ENCODE measurements around the gene NAV1.

Gene NAV1

DNA sequence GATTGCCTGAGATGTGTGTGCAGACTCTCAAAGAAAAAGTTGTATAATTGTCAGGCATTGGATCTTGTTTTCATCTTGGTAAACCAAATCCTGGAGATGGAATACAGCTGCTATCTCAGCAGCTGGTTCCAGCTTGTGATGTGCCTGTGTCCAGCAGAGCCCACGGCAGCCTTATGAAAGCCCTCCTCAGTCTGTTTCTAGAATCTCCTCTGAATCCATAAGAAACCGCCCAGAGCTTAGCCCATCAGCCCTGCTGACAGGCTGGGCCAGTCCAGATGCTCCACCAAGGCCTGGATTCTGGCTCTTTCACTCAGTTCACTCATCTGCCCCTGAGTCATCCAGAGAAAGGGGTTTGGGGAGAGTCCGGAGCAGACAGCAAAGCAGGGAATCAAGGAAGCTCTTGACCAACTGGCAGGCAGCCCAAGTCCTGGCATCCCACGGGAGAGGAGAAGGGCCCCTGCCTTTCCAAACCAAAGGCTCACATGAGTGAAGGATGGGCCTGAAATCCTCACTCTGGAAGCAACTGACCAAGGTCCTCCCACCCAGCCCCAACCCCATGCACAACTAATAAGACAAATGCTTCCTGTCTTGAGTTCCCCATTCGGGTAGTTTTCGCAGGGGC lies 45.7 kb downstream of the NAV1 start:
- no peak for TF ChIP-seq FOXP2 (optimal IDR thresholded peaks at IDR 0.05; ENCODE audit: borderline replicate concordance, extremely low read depth, extremely low read length, insufficient read depth)
- TF ChIP-seq, protein P1, sequence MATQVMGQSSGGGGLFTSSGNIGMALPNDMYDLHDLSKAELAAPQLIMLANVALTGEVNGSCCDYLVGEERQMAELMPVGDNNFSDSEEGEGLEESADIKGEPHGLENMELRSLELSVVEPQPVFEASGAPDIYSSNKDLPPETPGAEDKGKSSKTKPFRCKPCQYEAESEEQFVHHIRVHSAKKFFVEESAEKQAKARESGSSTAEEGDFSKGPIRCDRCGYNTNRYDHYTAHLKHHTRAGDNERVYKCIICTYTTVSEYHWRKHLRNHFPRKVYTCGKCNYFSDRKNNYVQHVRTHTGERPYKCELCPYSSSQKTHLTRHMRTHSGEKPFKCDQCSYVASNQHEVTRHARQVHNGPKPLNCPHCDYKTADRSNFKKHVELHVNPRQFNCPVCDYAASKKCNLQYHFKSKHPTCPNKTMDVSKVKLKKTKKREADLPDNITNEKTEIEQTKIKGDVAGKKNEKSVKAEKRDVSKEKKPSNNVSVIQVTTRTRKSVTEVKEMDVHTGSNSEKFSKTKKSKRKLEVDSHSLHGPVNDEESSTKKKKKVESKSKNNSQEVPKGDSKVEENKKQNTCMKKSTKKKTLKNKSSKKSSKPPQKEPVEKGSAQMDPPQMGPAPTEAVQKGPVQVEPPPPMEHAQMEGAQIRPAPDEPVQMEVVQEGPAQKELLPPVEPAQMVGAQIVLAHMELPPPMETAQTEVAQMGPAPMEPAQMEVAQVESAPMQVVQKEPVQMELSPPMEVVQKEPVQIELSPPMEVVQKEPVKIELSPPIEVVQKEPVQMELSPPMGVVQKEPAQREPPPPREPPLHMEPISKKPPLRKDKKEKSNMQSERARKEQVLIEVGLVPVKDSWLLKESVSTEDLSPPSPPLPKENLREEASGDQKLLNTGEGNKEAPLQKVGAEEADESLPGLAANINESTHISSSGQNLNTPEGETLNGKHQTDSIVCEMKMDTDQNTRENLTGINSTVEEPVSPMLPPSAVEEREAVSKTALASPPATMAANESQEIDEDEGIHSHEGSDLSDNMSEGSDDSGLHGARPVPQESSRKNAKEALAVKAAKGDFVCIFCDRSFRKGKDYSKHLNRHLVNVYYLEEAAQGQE (IDR thresholded peaks at IDR 0.05; ENCODE audit: insufficient read depth in 1 of 2, low read depth in 2 of 2, low read length in 2 of 2), result no peak
- no peak for TF ChIP-seq SIN3A (IDR thresholded peaks at IDR 0.05; ENCODE audit: borderline replicate concordance, insufficient read depth, low read length)
- no peak for TF ChIP-seq TAF1 (IDR thresholded peaks at IDR 0.05; ENCODE audit: borderline replicate concordance, insufficient read depth, low read length)
- no peak for TF ChIP-seq POLR2AphosphoS5 (IDR thresholded peaks at IDR 0.05; ENCODE audit: low read depth, low read length)

DNA sequence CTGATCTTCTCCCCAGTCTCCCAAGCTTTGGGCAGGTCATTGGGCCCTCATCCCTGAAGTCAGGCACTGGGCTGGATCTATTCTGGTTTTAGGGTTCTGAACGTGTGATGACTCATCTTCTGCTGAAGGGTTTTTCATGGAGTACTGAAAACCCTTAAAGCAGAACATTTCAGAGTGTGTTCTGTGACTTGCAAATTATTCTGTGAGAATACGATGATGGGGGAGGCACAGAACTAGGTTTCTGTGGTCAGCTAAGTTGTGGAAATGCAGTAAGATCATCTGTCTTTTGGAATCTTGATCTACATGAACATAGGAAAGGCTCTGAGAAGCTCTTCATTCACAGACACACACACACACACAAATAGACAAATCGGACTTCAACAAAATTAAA lies 46.2 kb downstream of the NAV1 start:
- TF ChIP-seq FOXP2 (optimal IDR thresholded peaks at IDR 0.05; ENCODE audit: borderline replicate concordance, extremely low read depth, extremely low read length, insufficient read depth) (no peak), SIN3A (IDR thresholded peaks at IDR 0.05; ENCODE audit: borderline replicate concordance, insufficient read depth, low read length) (no peak), TAF1 (IDR thresholded peaks at IDR 0.05; ENCODE audit: borderline replicate concordance, insufficient read depth, low read length) (no peak), POLR2AphosphoS5 (IDR thresholded peaks at IDR 0.05; ENCODE audit: low read depth, low read length) (no peak)
- TF ChIP-seq, protein P1 (IDR thresholded peaks at IDR 0.05; ENCODE audit: insufficient read depth in 1 of 2, low read depth in 2 of 2, low read length in 2 of 2), result no peak

DNA sequence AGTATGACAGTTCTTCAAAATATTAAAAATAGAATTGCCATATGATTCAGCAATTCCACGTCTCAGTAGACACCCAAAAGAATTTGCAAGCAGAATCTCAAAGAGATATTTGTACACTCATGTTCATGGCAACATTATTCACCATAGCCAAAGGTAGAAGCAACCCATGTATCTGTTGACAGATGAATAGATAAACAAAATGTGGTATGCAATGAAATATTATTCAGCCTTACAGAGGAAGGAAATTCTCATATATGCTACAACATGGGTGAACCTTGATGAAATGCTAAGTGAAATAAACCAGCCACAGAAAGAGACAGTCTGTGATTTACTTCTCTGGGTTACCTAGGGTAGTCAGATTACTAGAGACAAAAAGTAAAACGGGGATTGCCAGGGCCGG lies 47.0 kb downstream of the NAV1 start:
- TF ChIP-seq, protein P1 (IDR thresholded peaks at IDR 0.05; ENCODE audit: insufficient read depth in 1 of 2, low read depth in 2 of 2, low read length in 2 of 2), result no peak
- TF ChIP-seq TAF1 (IDR thresholded peaks at IDR 0.05; ENCODE audit: borderline replicate concordance, insufficient read depth, low read length) (no peak), SIN3A (IDR thresholded peaks at IDR 0.05; ENCODE audit: borderline replicate concordance, insufficient read depth, low read length) (no peak), FOXP2 (optimal IDR thresholded peaks at IDR 0.05; ENCODE audit: borderline replicate concordance, extremely low read depth, extremely low read length, insufficient read depth) (no peak), POLR2AphosphoS5 (IDR thresholded peaks at IDR 0.05; ENCODE audit: low read depth, low read length) (no peak)

DNA sequence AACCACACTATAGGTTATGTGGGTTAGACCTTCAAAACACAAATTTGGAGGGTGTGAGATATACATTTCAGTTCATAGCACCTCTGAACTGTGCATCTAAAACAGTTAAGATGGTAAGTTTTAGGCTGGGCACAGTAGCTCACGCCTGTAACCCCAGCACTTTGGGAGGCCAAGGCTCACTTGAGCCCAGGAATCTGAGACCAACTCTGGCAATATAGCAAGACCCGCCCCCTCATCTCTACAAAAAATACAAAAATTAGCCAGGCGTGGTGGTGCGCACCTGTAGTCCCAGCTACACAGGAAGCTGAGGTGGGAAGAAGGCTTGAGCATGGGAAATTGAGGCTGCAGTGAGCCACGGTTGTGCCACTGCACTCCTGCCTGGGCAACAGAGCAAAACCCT lies 47.9 kb downstream of the NAV1 start:
- TF ChIP-seq SIN3A (IDR thresholded peaks at IDR 0.05; ENCODE audit: borderline replicate concordance, insufficient read depth, low read length) (no peak), POLR2AphosphoS5 (IDR thresholded peaks at IDR 0.05; ENCODE audit: low read depth, low read length) (no peak), TAF1 (IDR thresholded peaks at IDR 0.05; ENCODE audit: borderline replicate concordance, insufficient read depth, low read length) (no peak)
- TF ChIP-seq, protein P1 (IDR thresholded peaks at IDR 0.05; ENCODE audit: insufficient read depth in 1 of 2, low read depth in 2 of 2, low read length in 2 of 2), result no peak

DNA sequence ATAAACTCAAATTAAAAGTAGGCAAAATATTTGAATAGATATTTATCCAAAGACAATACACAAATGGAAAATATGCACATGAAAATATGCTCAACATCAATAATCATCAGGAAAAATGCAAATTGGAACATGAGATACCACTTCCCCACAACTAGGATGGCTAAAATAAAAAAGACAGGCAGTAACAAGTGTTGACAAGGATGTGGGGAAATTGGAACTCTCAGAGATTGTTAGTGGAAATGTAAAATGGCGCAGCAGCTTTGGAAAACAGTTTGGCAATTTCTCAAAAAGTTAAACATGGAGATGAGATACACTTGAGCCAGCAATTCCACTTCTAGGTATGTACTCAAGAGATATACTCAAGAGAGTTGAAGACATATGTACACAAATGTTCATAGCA lies 48.8 kb downstream of the NAV1 start:
- no peak for TF ChIP-seq FOXP2 (optimal IDR thresholded peaks at IDR 0.05; ENCODE audit: borderline replicate concordance, extremely low read depth, extremely low read length, insufficient read depth)
- TF ChIP-seq, protein P1 (IDR thresholded peaks at IDR 0.05; ENCODE audit: insufficient read depth in 1 of 2, low read depth in 2 of 2, low read length in 2 of 2), result no peak
- no peak for TF ChIP-seq TAF1 (IDR thresholded peaks at IDR 0.05; ENCODE audit: borderline replicate concordance, insufficient read depth, low read length)
- TF ChIP-seq SIN3A (IDR thresholded peaks at IDR 0.05; ENCODE audit: borderline replicate concordance, insufficient read depth, low read length), result no peak
